Breast epithelium (tissue), 4 donors: ENCODE data around the gene SPOP. TPM values are rescaled to one million over a fixed set of nuclear protein-coding genes. Genes with fewer than 3 reads are reported as not detected.

Source experiments
- DNase-seq, 2 donors: peaks; one replicate each; pipeline ENCODE4 v3.0.0-alpha.2; 2019; ENCODE audit warnings: low spot score in 2 of 2
- H3K27ac ChIP-seq, 2 donors: fragments of 200-600 bp; sonication (generic) in 1 of 2; one replicate each; pipeline ENCODE4 v1.5.1; 2016 to 2019; ENCODE audit warnings: mild to moderate bottlenecking in 1 of 2
- H3K27me3 ChIP-seq, 2 donors: fragments of 200-600 bp; sonication (generic) in 1 of 2; one replicate each; pipeline versions ENCODE4 v1.5.1 to v1.6.0; 2017 to 2019; ENCODE audit warnings: control low read depth in 1 of 2, mild to moderate bottlenecking in 1 of 2
- H3K36me3 ChIP-seq: fragments of 200-600 bp; one replicate; pipeline ENCODE4 v1.5.1; 2019
- H3K4me1 ChIP-seq, 2 donors: fragments of 200-600 bp; sonication (generic); one replicate each; pipeline ENCODE4 v1.5.1; 2016 to 2019; ENCODE audit warnings: control low read depth in 1 of 2
- H3K4me3 ChIP-seq, 3 donors: fragments of 200-600 bp; sonication (generic); 1 replicate in 2 of 3; 2 replicates in 1 of 3; pipeline ENCODE4 v1.5.1; 2016 to 2019; ENCODE audit warnings: mild to moderate bottlenecking in 3 of 3, moderate library complexity in 2 of 3
- H3K9me3 ChIP-seq, 2 donors: fragments of 200-600 bp; sonication (generic) in 1 of 2; one replicate each; pipeline ENCODE4 v1.5.1; 2016 to 2019; ENCODE audit warnings: control low read depth in 1 of 2
- CTCF ChIP-seq, 3 donors: fragments of 450-650 bp; IDR thresholded peaks; one replicate each; pipeline ENCODE4 v1.5.1; 2016 to 2017; ENCODE audit warnings: antibody characterized with exemption in 3 of 3, mild to moderate bottlenecking in 3 of 3, moderate library complexity in 3 of 3
- POLR2A ChIP-seq: fragments of 450-650 bp; IDR thresholded peaks from one replicate; pipeline ENCODE4 v1.6.1; 2016; ENCODE audit warnings: antibody characterized with exemption, mild to moderate bottlenecking, moderate library complexity
- POLR2AphosphoS5 ChIP-seq, 3 donors: sonication (generic); formaldehyde crosslinking; IDR thresholded peaks; one replicate each; pipeline ENCODE4 v1.6.1; 2017; ENCODE audit warnings: antibody characterized with exemption in 3 of 3
- intact Hi-C: fragments of 100-400 bp; cut with DNase I; formaldehyde crosslinking; loops from one replicate; pipeline ENCODE4 v1.15.1; 2023; ENCODE audit warnings: low total_unique reads
- total RNA-seq, 3 donors: library from RNA; depleted of rRNA; stranded (reverse); fragments of >200 nt; gene quantifications; one replicate each; pipeline ENCODE4 v1.1.0, GENCODE V29; 2016

SPOP gene
- total RNA-seq, 3 donors from 2014 or later, result 48.3 to 73.8 (median 55.4) TPM

GRCh38 chr17:49577963-49578362 is 99.9 kb downstream of the SPOP start:
- H3K36me3 ChIP-seq, result no peaks in the 10 kb centered on the region
- no peak overlapping the region for H3K4me3 ChIP-seq
- no peaks in the 10 kb centered on the region for H3K9me3 ChIP-seq
- TF ChIP-seq POLR2AphosphoS5 (IDR thresholded peaks at IDR 0.05) (no peak), CTCF (IDR thresholded peaks at IDR 0.05) (no peak), POLR2A (no peak)
- intact Hi-C loops, result loop anchor here (10.0 kb wide), 1 partner anchor 277 kb away; no protein-coding TSS in a partner anchor
- H3K27me3 ChIP-seq, result no peaks in the 10 kb centered on the region
- H3K4me1 ChIP-seq, result peaks cover 0 to 10% of the 10 kb centered on the region in 2 donors
- H3K27ac ChIP-seq, result peak overlapping the region in 1 of 2 donors; percentile 83
- no peak for DNase-seq

GRCh38 chr17:49577650-49577934 is 100.3 kb downstream of the SPOP start:
- no peak for DNase-seq
- peak overlapping the region in 1 of 2 donors; percentile 83 for H3K27ac ChIP-seq
- H3K36me3 ChIP-seq, result no peaks in the 10 kb centered on the region
- no peaks in the 10 kb centered on the region for H3K27me3 ChIP-seq
- H3K4me3 ChIP-seq, result peak overlapping the region; percentile 68 to 93 (median 70)
- intact Hi-C loops, result loop anchor here (10.0 kb wide), 1 partner anchor 277 kb away; no protein-coding TSS in a partner anchor
- TF ChIP-seq POLR2AphosphoS5 (IDR thresholded peaks at IDR 0.05) (no peak), CTCF (IDR thresholded peaks at IDR 0.05) (no peak), POLR2A (no peak)
- no peaks in the 10 kb centered on the region for H3K9me3 ChIP-seq
- peaks cover 0 to 10% of the 10 kb centered on the region in 2 donors for H3K4me1 ChIP-seq

- intact Hi-C loops, result loop anchor here (10.0 kb wide), 1 partner anchor 278 kb away; no protein-coding TSS in a partner anchor
- H3K4me1 ChIP-seq, result peaks cover 0 to 10% of the 10 kb centered on the region in 2 donors
- no peak for TF ChIP-seq POLR2AphosphoS5 (IDR thresholded peaks at IDR 0.05)
- TF ChIP-seq POLR2A, result no peak
- no peak for TF ChIP-seq CTCF (IDR thresholded peaks at IDR 0.05)
- H3K4me3 ChIP-seq, result peak overlapping the region; percentile 68 to 93 (median 70)
- H3K27me3 ChIP-seq, result no peaks in the 10 kb centered on the region
- peak overlapping the region; percentile 54 to 83 for H3K27ac ChIP-seq
- H3K36me3 ChIP-seq, result no peaks in the 10 kb centered on the region
- H3K9me3 ChIP-seq, result no peaks in the 10 kb centered on the region
- no peak for DNase-seq
Measured at GRCh38 chr17:49576917-49577649, 100.8 kb downstream of the SPOP start.

GRCh38 chr17:49576088-49576916 is 101.6 kb downstream of the SPOP start:
- peaks cover 0 to 10% of the 10 kb centered on the region in 2 donors for H3K4me1 ChIP-seq
- H3K27me3 ChIP-seq, result no peaks in the 10 kb centered on the region
- TF ChIP-seq CTCF (IDR thresholded peaks at IDR 0.05) (no peak), POLR2AphosphoS5 (IDR thresholded peaks at IDR 0.05) (no peak), POLR2A (no peak)
- H3K4me3 ChIP-seq, result peak overlapping the region; percentile 68 to 93 (median 70)
- no peak for DNase-seq
- no peaks in the 10 kb centered on the region for H3K36me3 ChIP-seq
- no peaks in the 10 kb centered on the region for H3K9me3 ChIP-seq
- peak overlapping the region; percentile 54 to 83 for H3K27ac ChIP-seq
- intact Hi-C loops, result loop anchor here (10.0 kb wide), 1 partner anchor 278 kb away; no protein-coding TSS in a partner anchor
